GM12878 (cell line): ENCODE measurements around the gene LY6G6D.

Source experiments
- BRCA1 ChIP-seq: IDR thresholded peaks from 2 replicates; pipeline ENCODE4 v1.6.1; 2011; ENCODE audit warnings: low read depth, low read length, improper control_type of control experiment
- ESRRA ChIP-seq: IDR thresholded peaks from 2 replicates; pipeline ENCODE4 v1.6.1; 2012; ENCODE audit warnings: mild to moderate bottlenecking, low read length, improper control_type of control experiment
- FOXK2 ChIP-seq: fragments of 450-650 bp; IDR thresholded peaks from 2 replicates; pipeline ENCODE4 v1.6.1; 2017; ENCODE audit warnings: mild to moderate bottlenecking, moderate library complexity
- GABPA ChIP-seq: IDR thresholded peaks from 2 replicates; pipeline ENCODE4 v1.6.1; 2014; ENCODE audit warnings: antibody characterized with exemption, low read depth, mild to moderate bottlenecking, inconsistent platforms
- HCFC1 ChIP-seq: fragments of 150-350 bp; IDR thresholded peaks from 2 replicates; pipeline ENCODE4 v1.6.1; 2014; ENCODE audit warnings: low read length
- KDM1A ChIP-seq: fragments of 200-600 bp; sonication (generic); IDR thresholded peaks from 2 replicates; pipeline ENCODE4 v1.6.1; 2016; ENCODE audit warnings: borderline replicate concordance
- ZNF384 ChIP-seq: IDR thresholded peaks from 2 replicates; pipeline ENCODE4 v1.6.1; 2012; ENCODE audit warnings: low read depth, mild to moderate bottlenecking, low read length, improper control_type of control experiment, borderline replicate concordance
- ZZZ3 ChIP-seq: IDR thresholded peaks from 2 replicates; pipeline ENCODE4 v1.6.1; 2011; ENCODE audit warnings: low read depth; ENCODE audit not compliant: control insufficient read depth, insufficient read length
- TF ChIP-seq, protein P1 (sequence below): fragments of 150-350 bp; IDR thresholded peaks from 2 replicates; pipeline ENCODE4 v1.6.1; 2016; ENCODE audit warnings: low read depth, low read length
- TF ChIP-seq, protein P2 (sequence below), 3 experiments: IDR thresholded peaks in 2 of 3; conservative IDR thresholded peaks in 1 of 3; 2 replicates each; pipeline ENCODE4 v1.5.1; 2011; ENCODE audit warnings: low read depth in 3 of 3, low read length in 3 of 3, mild to moderate bottlenecking in 3 of 3, control low read depth in 2 of 3, moderate library complexity in 2 of 3, inconsistent platforms in 1 of 3, mixed read lengths in 1 of 3; ENCODE audit not compliant: control insufficient read depth in 2 of 3, insufficient read depth in 1 of 3; ENCODE audit errors: extremely low read depth in 1 of 3
- TF ChIP-seq, protein P3 (sequence below): IDR thresholded peaks from 2 replicates; pipeline ENCODE4 v1.6.1; 2011; ENCODE audit warnings: mild to moderate bottlenecking, low read depth, low read length, moderate library complexity; ENCODE audit not compliant: insufficient replicate concordance

DNA sequence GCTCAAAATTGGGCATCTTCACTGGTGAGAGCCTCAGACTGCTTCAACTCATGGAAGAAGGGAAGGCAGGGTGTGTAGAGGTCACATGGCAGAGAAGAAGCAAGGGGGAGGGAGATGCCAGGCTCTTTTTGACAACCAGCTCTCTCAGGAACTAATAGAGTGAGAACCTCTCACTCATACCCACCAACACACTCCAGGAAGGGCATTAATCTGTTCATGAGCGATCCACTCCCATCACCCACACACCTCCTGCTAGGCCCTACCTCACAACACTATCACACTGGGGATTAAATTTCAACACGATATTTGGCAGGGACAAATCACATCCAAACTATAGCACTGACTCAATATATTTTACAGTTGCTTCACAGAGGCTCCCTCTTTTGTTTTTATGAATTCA lies 26.7 kb downstream of the LY6G6D start:
- TF ChIP-seq, protein P1, sequence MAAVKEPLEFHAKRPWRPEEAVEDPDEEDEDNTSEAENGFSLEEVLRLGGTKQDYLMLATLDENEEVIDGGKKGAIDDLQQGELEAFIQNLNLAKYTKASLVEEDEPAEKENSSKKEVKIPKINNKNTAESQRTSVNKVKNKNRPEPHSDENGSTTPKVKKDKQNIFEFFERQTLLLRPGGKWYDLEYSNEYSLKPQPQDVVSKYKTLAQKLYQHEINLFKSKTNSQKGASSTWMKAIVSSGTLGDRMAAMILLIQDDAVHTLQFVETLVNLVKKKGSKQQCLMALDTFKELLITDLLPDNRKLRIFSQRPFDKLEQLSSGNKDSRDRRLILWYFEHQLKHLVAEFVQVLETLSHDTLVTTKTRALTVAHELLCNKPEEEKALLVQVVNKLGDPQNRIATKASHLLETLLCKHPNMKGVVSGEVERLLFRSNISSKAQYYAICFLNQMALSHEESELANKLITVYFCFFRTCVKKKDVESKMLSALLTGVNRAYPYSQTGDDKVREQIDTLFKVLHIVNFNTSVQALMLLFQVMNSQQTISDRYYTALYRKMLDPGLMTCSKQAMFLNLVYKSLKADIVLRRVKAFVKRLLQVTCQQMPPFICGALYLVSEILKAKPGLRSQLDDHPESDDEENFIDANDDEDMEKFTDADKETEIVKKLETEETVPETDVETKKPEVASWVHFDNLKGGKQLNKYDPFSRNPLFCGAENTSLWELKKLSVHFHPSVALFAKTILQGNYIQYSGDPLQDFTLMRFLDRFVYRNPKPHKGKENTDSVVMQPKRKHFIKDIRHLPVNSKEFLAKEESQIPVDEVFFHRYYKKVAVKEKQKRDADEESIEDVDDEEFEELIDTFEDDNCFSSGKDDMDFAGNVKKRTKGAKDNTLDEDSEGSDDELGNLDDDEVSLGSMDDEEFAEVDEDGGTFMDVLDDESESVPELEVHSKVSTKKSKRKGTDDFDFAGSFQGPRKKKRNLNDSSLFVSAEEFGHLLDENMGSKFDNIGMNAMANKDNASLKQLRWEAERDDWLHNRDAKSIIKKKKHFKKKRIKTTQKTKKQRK: no peak
- no peak for TF ChIP-seq KDM1A
- no peak for TF ChIP-seq ZZZ3
- TF ChIP-seq BRCA1: no peak
- TF ChIP-seq, protein P2, sequence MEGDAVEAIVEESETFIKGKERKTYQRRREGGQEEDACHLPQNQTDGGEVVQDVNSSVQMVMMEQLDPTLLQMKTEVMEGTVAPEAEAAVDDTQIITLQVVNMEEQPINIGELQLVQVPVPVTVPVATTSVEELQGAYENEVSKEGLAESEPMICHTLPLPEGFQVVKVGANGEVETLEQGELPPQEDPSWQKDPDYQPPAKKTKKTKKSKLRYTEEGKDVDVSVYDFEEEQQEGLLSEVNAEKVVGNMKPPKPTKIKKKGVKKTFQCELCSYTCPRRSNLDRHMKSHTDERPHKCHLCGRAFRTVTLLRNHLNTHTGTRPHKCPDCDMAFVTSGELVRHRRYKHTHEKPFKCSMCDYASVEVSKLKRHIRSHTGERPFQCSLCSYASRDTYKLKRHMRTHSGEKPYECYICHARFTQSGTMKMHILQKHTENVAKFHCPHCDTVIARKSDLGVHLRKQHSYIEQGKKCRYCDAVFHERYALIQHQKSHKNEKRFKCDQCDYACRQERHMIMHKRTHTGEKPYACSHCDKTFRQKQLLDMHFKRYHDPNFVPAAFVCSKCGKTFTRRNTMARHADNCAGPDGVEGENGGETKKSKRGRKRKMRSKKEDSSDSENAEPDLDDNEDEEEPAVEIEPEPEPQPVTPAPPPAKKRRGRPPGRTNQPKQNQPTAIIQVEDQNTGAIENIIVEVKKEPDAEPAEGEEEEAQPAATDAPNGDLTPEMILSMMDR (IDR thresholded peaks at IDR 0.05 in 2 of 3, conservative IDR thresholded peaks at IDR 0.05 in 1 of 3; ENCODE audit: control insufficient read depth in 2 of 3, extremely low read depth in 1 of 3, insufficient read depth in 1 of 3, low read depth in 3 of 3, low read length in 3 of 3): no peak
- no peak for TF ChIP-seq ESRRA
- no peak for TF ChIP-seq HCFC1
- TF ChIP-seq FOXK2: no peak
- TF ChIP-seq, protein P3, sequence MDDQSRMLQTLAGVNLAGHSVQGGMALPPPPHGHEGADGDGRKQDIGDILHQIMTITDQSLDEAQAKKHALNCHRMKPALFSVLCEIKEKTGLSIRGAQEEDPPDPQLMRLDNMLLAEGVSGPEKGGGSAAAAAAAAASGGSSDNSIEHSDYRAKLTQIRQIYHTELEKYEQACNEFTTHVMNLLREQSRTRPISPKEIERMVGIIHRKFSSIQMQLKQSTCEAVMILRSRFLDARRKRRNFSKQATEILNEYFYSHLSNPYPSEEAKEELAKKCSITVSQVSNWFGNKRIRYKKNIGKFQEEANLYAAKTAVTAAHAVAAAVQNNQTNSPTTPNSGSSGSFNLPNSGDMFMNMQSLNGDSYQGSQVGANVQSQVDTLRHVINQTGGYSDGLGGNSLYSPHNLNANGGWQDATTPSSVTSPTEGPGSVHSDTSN: no peak
- no peak for TF ChIP-seq ZNF384
- no peak for TF ChIP-seq GABPA
